SH-SY5Y (cell line): Measurements from ENCODE around the gene RPL9.

Experiments used
- GATA2 ChIP-seq: IDR thresholded peaks from 2 replicates; pipeline ENCODE4 v1.6.1; 2011; ENCODE audit warnings: mild to moderate bottlenecking, low read depth, low read length
- GATA3 ChIP-seq: IDR thresholded peaks from 2 replicates; pipeline ENCODE4 v1.6.1; 2011; ENCODE audit warnings: low read depth, mild to moderate bottlenecking, low read length, moderate library complexity

RPL9 gene

GRCh38 chr4:39480251-39480650 lies 21.5 kb upstream of the RPL9 start:
- TF ChIP-seq GATA3 = no peak
- TF ChIP-seq GATA2 = no peak

GRCh38 chr4:39476187-39476895 lies 17.6 kb upstream of the RPL9 start:
- TF ChIP-seq GATA3 = peak; percentile 27
- TF ChIP-seq GATA2 = peak; percentile 74

- TF ChIP-seq GATA2 = no peak
- no peak for TF ChIP-seq GATA3
Measured at GRCh38 chr4:39472396-39472795, 13.7 kb upstream of the RPL9 start.

DNA sequence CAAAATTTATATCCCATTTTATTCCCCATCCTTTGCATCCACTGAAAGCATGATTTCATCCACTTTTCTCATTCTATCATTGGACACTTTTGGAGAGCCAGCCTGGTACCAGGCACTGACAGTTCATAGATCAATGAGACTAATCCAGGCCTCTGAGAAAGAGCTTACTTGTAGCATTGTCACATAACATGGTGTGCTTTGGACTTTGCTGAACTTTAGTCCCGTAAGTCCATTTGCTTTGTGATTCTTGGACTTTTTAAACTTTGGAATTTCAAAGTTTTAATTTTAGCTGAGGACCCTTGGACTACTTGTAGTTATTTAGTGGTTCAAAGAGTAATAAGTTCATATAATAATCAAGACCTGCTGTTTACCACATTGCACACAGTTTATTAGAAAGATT lies 11.7 kb upstream of the RPL9 start:
- TF ChIP-seq GATA3 (no peak), GATA2 (no peak)

DNA sequence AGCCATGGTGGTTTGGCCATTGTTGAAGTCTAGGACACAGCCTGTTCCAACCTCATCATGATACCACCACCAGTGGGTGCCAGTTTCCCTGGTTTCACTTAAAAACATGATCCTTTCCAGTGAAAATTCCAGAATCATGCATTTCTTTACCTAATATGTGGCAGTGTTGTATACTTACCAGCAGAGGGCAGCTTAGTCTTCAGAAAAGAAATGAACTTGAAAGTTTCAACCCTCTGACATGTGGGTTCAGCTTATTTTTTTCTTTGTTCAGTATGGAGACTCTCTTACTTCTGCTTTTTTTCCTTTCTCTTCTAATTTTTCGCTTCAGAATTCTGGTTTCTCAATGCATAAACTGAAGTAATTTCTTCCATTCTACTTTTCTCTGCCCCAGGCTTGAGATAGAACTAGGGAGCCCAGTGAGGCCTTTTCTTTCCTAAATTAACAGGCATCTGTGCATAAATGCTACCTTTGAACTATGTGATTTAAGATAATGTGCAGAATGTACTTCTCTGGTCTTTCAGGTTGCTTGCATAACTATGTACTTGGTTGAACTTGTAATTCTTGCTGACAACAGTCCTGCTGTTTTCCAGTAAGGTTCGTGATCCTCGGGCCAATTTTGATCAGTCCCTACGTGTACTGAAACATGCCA lies 10.8 kb upstream of the RPL9 start:
- TF ChIP-seq GATA3 = no peak
- no peak for TF ChIP-seq GATA2

GRCh38 chr4:39467464-39467863 lies 8.7 kb upstream of the RPL9 start:
- no peak for TF ChIP-seq GATA2
- no peak for TF ChIP-seq GATA3

DNA sequence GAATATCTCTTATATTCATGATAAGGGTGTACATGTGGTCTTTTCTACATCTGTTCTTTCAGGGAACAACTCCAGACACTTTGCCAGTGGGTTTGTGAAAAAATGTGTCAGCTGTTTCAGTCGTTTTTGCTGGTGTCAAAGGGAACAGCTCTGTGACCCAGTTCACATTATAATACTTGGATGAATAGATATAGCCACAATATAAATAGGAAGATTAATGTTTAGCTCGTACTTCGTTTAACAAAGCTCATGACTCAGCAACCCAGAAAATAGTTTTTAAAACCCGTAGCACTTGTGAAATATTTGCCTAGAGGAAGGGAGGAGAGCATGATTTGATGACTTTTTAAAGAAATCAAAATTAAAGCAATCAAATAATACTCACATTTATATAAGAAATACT lies 8.0 kb upstream of the RPL9 start:
- TF ChIP-seq GATA2 (no peak), GATA3 (no peak)

GRCh38 chr4:39464886-39465501 lies 6.3 kb upstream of the RPL9 start:
- TF ChIP-seq GATA3 (no peak), GATA2 (peak; percentile 19; the same call in 1 of the 2 replicates)

GRCh38 chr4:39456946-39457763 lies 1.6 kb downstream of the RPL9 start:
- TF ChIP-seq GATA3 (no peak), GATA2 (no peak)

- TF ChIP-seq GATA2 (no peak), GATA3 (no peak)
Measured at GRCh38 chr4:39455486-39455885, 3.2 kb downstream of the RPL9 start.

DNA sequence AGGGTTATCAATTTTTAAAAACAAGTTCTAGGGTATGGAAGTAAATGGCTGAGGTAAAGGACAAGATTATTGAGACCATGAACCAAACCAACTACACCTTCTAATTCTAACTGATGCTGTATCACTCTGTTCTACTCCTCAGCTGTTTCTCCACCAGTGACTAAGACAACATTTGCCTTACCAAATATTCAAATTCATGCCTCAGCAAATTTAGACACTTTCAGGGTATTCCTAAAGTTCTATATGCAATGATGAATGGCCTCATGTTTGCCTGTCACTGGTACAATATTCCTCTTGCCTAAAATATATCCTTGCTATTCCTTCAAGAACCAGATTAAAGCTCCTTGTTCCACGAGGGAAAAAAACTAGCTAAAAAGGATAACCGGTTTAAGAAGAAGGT lies 5.0 kb downstream of the RPL9 start:
- TF ChIP-seq GATA2 (no peak), GATA3 (no peak)

- TF ChIP-seq GATA2 (no peak), GATA3 (no peak)
Measured at GRCh38 chr4:39452860-39453587, 5.7 kb downstream of the RPL9 start.

- no peak for TF ChIP-seq GATA3
- no peak for TF ChIP-seq GATA2
Measured at GRCh38 chr4:39452153-39452859, 6.4 kb downstream of the RPL9 start.
